DOHH2 (cell line): Measurements from ENCODE around the gene PDE4D.

Experiments used
- H3F3A ChIP-seq: fragments of 200-600 bp; sonication (generic), shearing (Covaris generic); 2 replicates; pipeline ENCODE4 v1.6.0; 2016; ENCODE audit warnings: antibody characterized with exemption, mild to moderate bottlenecking; ENCODE audit not compliant: control insufficient read depth, insufficient read depth
- H3K27ac ChIP-seq: fragments of 200-600 bp; sonication (generic); 2 replicates; pipeline ENCODE4 v1.5.1; 2014; ENCODE audit warnings: low read depth, mild to moderate bottlenecking, low read length, moderate library complexity
- H3K27me3 ChIP-seq: fragments of 200-600 bp; sonication (generic); 2 replicates; pipeline ENCODE4 v1.6.1; 2014; ENCODE audit warnings: mild to moderate bottlenecking, low read length, mixed read lengths; ENCODE audit not compliant: control insufficient read depth
- H3K36me3 ChIP-seq: fragments of 200-600 bp; sonication (generic); 2 replicates; pipeline ENCODE4 v1.6.1; 2014; ENCODE audit warnings: mild to moderate bottlenecking, low read length, moderate library complexity, mixed read lengths; ENCODE audit not compliant: control insufficient read depth
- H3K4me1 ChIP-seq: fragments of 200-600 bp; sonication (generic); 2 replicates; pipeline ENCODE4 v1.6.1; 2014; ENCODE audit warnings: mild to moderate bottlenecking, low read length, mixed read lengths; ENCODE audit not compliant: control insufficient read depth
- H3K4me2 ChIP-seq: fragments of 200-600 bp; sonication (generic); 2 replicates; pipeline ENCODE4 v1.6.0; 2014; ENCODE audit warnings: mild to moderate bottlenecking, low read length, moderate library complexity
- H3K4me3 ChIP-seq: fragments of 200-600 bp; sonication (generic); 2 replicates; pipeline ENCODE4 v1.5.1; 2014; ENCODE audit warnings: mild to moderate bottlenecking, low read length, mixed read lengths
- H3K79me2 ChIP-seq: fragments of 200-600 bp; sonication (generic); 2 replicates; pipeline ENCODE4 v1.6.1; 2014; ENCODE audit warnings: mild to moderate bottlenecking, low read length, mixed read lengths; ENCODE audit not compliant: control insufficient read depth
- H3K9me2 ChIP-seq: fragments of 200-600 bp; sonication (generic); replicated peaks from 2 replicates; pipeline ENCODE4 v1.6.1; 2014; ENCODE audit warnings: mild to moderate bottlenecking, low read length, mixed read lengths; ENCODE audit not compliant: control insufficient read depth
- H3K9me3 ChIP-seq: fragments of 200-600 bp; sonication (generic); 2 replicates; pipeline ENCODE4 v1.6.1; 2014; ENCODE audit warnings: antibody characterized with exemption, low read length, mixed read lengths; ENCODE audit not compliant: control insufficient read depth, insufficient read depth
- H4K20me1 ChIP-seq: fragments of 200-600 bp; sonication (generic); 2 replicates; pipeline ENCODE4 v1.6.0; 2014; ENCODE audit warnings: low read depth, mild to moderate bottlenecking, antibody characterized with exemption, low read length, moderate library complexity; ENCODE audit not compliant: control insufficient read depth, insufficient read depth
- EZH2phosphoT487 ChIP-seq: fragments of 200-600 bp; sonication (generic); IDR thresholded peaks from 2 replicates; pipeline ENCODE4 v1.6.1; 2017; ENCODE audit warnings: borderline replicate concordance, mild to moderate bottlenecking, antibody characterized with exemption, low read length, moderate library complexity, mixed read lengths
- TF ChIP-seq, protein P1 (sequence below): fragments of 200-600 bp; sonication (generic); IDR thresholded peaks from one replicate; pipeline ENCODE4 v1.5.1; 2014; ENCODE audit warnings: antibody characterized with exemption, mild to moderate bottlenecking, low read depth, low read length; ENCODE audit not compliant: poor library complexity, severe bottlenecking

Gene PDE4D

DNA sequence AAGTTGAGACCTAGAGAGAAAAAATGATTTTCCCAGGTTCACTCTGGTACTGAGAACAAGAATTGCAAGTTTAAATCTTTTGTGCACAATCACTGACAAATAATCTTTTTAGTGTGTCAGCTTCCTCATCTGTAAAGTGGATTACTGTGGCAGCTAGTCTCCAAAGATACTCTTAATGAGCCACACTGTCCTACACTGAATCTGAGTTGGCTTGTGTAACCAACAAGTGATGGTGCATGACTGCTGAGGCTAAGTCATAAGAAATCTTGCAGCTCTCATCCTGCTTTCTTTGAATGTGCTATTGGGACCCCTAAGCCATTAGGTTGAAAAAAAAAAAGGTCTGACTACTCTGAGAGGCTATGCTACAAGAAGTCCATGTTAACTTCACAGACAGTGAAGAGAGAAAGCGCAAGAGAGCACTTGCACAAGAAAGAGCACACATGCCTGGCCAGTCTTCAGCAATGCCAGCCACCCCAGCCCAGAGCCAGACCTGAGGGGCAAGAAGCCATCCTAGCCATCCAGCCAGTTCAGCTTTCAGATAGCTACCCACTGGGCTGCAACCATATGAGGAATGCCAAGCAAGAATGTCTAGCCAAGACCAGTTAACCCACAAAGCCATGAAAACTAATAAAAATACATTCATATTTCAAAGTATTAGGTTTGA lies 891.2 kb downstream of the PDE4D start:
- Histone ChIP-seq H3K9me2 (no peaks in the 10 kb centered on the region), H3K36me3 (no peaks in the 10 kb centered on the region), H3F3A (no peaks in the 10 kb centered on the region), H4K20me1 (peaks cover 3% of the 10 kb centered on the region; the same call in 1 of the 2 replicates), H3K4me1 (no peaks in the 10 kb centered on the region; the same call in 1 of the 2 replicates), H3K9me3 (no peaks in the 10 kb centered on the region), H3K4me2 (no peak overlapping the region), H3K27me3 (no peaks in the 10 kb centered on the region), H3K4me3 (no peak overlapping the region), H3K27ac (no peak overlapping the region), H3K79me2 (peaks cover 3% of the 10 kb centered on the region; the same call in 1 of the 2 replicates)
- no peak for TF ChIP-seq EZH2phosphoT487
- TF ChIP-seq, protein P1, sequence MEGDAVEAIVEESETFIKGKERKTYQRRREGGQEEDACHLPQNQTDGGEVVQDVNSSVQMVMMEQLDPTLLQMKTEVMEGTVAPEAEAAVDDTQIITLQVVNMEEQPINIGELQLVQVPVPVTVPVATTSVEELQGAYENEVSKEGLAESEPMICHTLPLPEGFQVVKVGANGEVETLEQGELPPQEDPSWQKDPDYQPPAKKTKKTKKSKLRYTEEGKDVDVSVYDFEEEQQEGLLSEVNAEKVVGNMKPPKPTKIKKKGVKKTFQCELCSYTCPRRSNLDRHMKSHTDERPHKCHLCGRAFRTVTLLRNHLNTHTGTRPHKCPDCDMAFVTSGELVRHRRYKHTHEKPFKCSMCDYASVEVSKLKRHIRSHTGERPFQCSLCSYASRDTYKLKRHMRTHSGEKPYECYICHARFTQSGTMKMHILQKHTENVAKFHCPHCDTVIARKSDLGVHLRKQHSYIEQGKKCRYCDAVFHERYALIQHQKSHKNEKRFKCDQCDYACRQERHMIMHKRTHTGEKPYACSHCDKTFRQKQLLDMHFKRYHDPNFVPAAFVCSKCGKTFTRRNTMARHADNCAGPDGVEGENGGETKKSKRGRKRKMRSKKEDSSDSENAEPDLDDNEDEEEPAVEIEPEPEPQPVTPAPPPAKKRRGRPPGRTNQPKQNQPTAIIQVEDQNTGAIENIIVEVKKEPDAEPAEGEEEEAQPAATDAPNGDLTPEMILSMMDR: no peak

DNA sequence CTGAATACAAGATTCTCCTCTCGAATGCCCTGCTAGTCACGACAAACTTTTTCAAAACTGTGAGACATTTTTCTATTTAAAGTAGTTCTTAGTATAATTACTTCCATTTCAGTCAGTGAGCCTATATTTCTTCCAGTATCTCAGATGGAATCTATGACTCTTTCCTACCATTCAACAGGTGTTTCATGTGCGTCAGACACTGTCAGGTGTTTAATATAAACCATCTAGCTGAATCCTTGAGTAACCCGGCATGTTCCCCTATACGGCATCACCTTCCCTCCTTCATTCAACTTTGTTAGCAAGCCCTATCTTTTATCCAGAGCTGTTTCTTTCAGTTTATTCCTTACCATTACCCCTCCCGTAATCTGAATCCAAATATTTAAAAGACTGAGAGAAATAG lies 891.8 kb downstream of the PDE4D start:
- no peaks in the 10 kb centered on the region for H3K27me3 ChIP-seq
- peaks cover 3% of the 10 kb centered on the region; the same call in 1 of the 2 replicates for H3K79me2 ChIP-seq
- no peak overlapping the region for H3K4me3 ChIP-seq
- no peaks in the 10 kb centered on the region for H3F3A ChIP-seq
- no peaks in the 10 kb centered on the region for H3K9me3 ChIP-seq
- no peaks in the 10 kb centered on the region for H3K36me3 ChIP-seq
- peaks cover 3% of the 10 kb centered on the region; the same call in 1 of the 2 replicates for H4K20me1 ChIP-seq
- H3K9me2 ChIP-seq: no peaks in the 10 kb centered on the region
- no peak overlapping the region for H3K4me2 ChIP-seq
- TF ChIP-seq, protein P1: no peak
- no peak for TF ChIP-seq EZH2phosphoT487
- no peak overlapping the region for H3K27ac ChIP-seq
- H3K4me1 ChIP-seq: no peaks in the 10 kb centered on the region; the same call in 1 of the 2 replicates

DNA sequence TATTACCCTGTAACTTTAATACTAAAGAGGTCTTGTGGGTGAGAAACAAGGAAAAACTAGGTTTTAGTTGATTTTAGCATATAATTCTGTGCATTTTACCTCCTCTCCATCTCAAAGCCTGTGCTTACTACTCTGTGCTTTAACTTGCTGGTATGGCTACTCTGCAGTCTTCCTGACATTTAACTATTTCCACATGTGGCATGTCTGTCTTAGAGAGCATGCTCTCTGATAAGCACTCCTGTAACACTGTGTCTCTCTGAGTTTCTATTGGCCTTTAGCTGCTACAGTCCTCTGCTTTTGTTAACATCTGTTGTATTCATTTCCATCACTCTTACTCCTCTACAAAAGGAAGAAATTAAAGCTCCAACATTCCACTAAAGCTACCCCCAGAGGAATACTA lies 892.4 kb downstream of the PDE4D start:
- H3K4me3 ChIP-seq: no peak overlapping the region
- H3K79me2 ChIP-seq: peaks cover 3% of the 10 kb centered on the region; the same call in 1 of the 2 replicates
- no peaks in the 10 kb centered on the region for H3K36me3 ChIP-seq
- H3K27ac ChIP-seq: no peak overlapping the region
- no peak overlapping the region for H3K4me2 ChIP-seq
- no peaks in the 10 kb centered on the region for H3K27me3 ChIP-seq
- no peak for TF ChIP-seq EZH2phosphoT487
- TF ChIP-seq, protein P1: no peak
- no peaks in the 10 kb centered on the region for H3F3A ChIP-seq
- no peaks in the 10 kb centered on the region for H4K20me1 ChIP-seq
- H3K4me1 ChIP-seq: no peaks in the 10 kb centered on the region; the same call in 1 of the 2 replicates
- no peaks in the 10 kb centered on the region for H3K9me2 ChIP-seq
- H3K9me3 ChIP-seq: no peaks in the 10 kb centered on the region
